ENCODE results near the gene MPZL3.
"Not testable (repeated sequence)": the region's sequence is repeated elsewhere in the genome, so short reads cannot be mapped to it uniquely, and the experiment has no call there.

MPZL3 gene

GRCh38 chr11:118211006-118211405, 41.2 kb downstream of the MPZL3 start:
- no peak for DNase-seq

- no peak for DNase-seq
Measured at GRCh38 chr11:118210323-118210722, 41.8 kb downstream of the MPZL3 start.

GRCh38 chr11:118209033-118209432, 43.1 kb downstream of the MPZL3 start:
- DNase-seq: no peak

GRCh38 chr11:118207079-118207478, 45.1 kb downstream of the MPZL3 start:
- no peak for DNase-seq

GRCh38 chr11:118206391-118207031, 45.7 kb downstream of the MPZL3 start:
- peak; percentile 80 to 81 for DNase-seq

GRCh38 chr11:118205606-118206378, 46.4 kb downstream of the MPZL3 start:
- DNase-seq: no peak

- no peak for DNase-seq
Measured at GRCh38 chr11:118202599-118203422, 49.4 kb downstream of the MPZL3 start.

GRCh38 chr11:118201966-118202365, 50.2 kb downstream of the MPZL3 start:
- DNase-seq: no peak

GRCh38 chr11:118200901-118201680, 51.1 kb downstream of the MPZL3 start:
- DNase-seq: no peak

GRCh38 chr11:118200497-118200896, 51.7 kb downstream of the MPZL3 start:
- no peak for DNase-seq

- no peak for DNase-seq
Measured at GRCh38 chr11:118199135-118199534, 53.0 kb downstream of the MPZL3 start.

GRCh38 chr11:118198370-118198769, 53.8 kb downstream of the MPZL3 start:
- DNase-seq: peak; percentile 34 to 47

GRCh38 chr11:118194835-118195627, 57.1 kb downstream of the MPZL3 start:
- DNase-seq: no peak

GRCh38 chr11:118193910-118194566, 58.1 kb downstream of the MPZL3 start:
- DNase-seq: no peak

- DNase-seq: not testable (repeated sequence)
Measured at GRCh38 chr11:118192817-118193216, 59.3 kb downstream of the MPZL3 start.

GRCh38 chr11:118190942-118191506, 61.1 kb downstream of the MPZL3 start:
- not testable (repeated sequence) for DNase-seq

- DNase-seq: peak; percentile 55 to 63
Measured at GRCh38 chr11:118186346-118187107, 65.6 kb downstream of the MPZL3 start.

- peak; percentile 76 to 87 for DNase-seq
Measured at GRCh38 chr11:118184784-118185579, 67.2 kb downstream of the MPZL3 start.

- not testable (repeated sequence) for DNase-seq
Measured at GRCh38 chr11:118183691-118184090, 68.5 kb downstream of the MPZL3 start.

Measured in AML-193 (cell line).